ENCODE results near the gene MVP. TPM values are rescaled to one million over a fixed set of nuclear protein-coding genes. Genes with fewer than 3 reads are reported as not detected.
A peak's percentile ranks its signal among the peaks of the same experiment; 100 is the strongest.

MVP gene
- total RNA-seq, 1 donor from 2014 or later = 150 TPM

DNA sequence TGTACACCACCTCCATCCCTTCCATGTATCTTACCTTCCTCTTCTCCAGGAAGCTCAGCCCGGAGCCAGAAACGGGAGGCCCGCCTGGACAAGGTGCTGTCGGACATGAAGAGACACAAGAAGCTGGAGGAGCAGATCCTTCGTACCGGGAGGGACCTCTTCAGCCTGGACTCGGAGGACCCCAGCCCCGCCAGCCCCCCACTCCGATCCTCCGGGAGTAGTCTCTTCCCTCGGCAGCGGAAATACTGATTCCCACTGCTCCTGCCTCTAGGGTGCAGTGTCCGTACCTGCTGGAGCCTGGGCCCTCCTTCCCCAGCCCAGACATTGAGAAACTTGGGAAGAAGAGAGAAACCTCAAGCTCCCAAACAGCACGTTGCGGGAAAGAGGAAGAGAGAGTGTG is 756 bp upstream of the MVP start:
- peak overlapping the region; percentile 96 for H3K27ac Mint-ChIP-seq (ENCODE audit: unreplicated experiment)
- H3K4me1 Mint-ChIP-seq (ENCODE audit: unreplicated experiment) = peaks cover 77% of the 10 kb centered on the region

DNA sequence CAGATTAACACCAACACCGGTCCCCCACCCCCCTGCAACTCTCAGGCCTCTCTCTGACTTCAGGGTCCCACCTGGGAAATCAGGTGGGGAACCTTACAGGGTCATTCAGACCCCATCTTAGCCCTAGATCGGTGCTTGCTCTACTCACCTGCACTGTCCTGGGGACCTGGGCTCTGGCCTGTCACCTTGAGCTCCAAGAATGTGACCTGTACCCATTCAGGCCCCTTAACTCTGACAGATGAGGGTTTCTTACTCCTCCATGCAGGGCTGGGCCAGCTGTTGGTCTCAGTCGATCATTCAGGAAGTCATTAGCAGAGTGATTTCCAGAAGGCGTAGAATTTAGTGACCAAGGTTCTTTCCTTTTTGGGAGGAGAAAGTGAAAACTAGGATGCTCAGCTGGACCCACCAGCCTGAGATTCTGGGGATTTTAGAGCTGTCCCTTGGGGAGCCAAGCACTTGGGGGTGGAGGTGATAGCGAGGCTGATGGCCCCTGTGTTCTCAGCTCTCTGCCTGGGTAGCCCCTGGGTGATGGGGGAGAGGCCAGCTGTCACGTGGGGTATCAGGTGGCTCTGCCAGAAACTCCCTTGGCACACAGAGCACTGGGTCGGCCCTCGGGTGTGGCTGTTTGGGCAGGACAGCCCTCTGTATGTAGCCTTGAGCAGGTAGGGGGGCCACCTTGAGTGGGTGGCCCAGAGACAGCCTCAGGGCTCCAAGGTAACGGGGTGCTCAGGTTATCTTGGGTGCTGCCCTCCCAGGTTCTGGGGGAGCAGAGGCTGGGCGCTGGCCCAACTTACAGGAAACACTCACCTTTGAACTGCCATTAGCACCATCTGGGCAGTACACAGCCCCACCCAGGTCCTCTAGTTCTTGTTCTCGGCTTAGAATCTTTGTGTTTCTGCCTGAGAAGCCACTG is 724 bp downstream of the MVP start:
- DNase-seq (ENCODE audit: extremely low spot score, unreplicated experiment) = no peak
- peak overlapping the region; percentile 96 for H3K27ac Mint-ChIP-seq (ENCODE audit: unreplicated experiment)
- H3K27me3 Mint-ChIP-seq (ENCODE audit: unreplicated experiment) = no peaks in the 10 kb centered on the region
- H3K9me3 Mint-ChIP-seq (ENCODE audit: unreplicated experiment) = no peaks in the 10 kb centered on the region
- peaks cover 75% of the 10 kb centered on the region for H3K4me1 Mint-ChIP-seq (ENCODE audit: unreplicated experiment)
- TF ChIP-seq, protein P1, sequence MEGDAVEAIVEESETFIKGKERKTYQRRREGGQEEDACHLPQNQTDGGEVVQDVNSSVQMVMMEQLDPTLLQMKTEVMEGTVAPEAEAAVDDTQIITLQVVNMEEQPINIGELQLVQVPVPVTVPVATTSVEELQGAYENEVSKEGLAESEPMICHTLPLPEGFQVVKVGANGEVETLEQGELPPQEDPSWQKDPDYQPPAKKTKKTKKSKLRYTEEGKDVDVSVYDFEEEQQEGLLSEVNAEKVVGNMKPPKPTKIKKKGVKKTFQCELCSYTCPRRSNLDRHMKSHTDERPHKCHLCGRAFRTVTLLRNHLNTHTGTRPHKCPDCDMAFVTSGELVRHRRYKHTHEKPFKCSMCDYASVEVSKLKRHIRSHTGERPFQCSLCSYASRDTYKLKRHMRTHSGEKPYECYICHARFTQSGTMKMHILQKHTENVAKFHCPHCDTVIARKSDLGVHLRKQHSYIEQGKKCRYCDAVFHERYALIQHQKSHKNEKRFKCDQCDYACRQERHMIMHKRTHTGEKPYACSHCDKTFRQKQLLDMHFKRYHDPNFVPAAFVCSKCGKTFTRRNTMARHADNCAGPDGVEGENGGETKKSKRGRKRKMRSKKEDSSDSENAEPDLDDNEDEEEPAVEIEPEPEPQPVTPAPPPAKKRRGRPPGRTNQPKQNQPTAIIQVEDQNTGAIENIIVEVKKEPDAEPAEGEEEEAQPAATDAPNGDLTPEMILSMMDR (IDR thresholded peaks at IDR 0.05) = no peak
- peak overlapping the region; percentile 88 for H3K4me3 Mint-ChIP-seq (ENCODE audit: unreplicated experiment)
- peaks cover 13% of the 10 kb centered on the region for H3K36me3 Mint-ChIP-seq (ENCODE audit: unreplicated experiment)

More for the DNA sequence above, 756 bp upstream of the MVP start:
- Mint-ChIP-seq H3K36me3 (ENCODE audit: unreplicated experiment) (peaks cover 13% of the 10 kb centered on the region), H3K4me3 (ENCODE audit: unreplicated experiment) (peak overlapping the region; percentile 88), H3K9me3 (ENCODE audit: unreplicated experiment) (no peaks in the 10 kb centered on the region), H3K27me3 (ENCODE audit: unreplicated experiment) (no peaks in the 10 kb centered on the region)
- no peak for DNase-seq (ENCODE audit: extremely low spot score, unreplicated experiment)
- TF ChIP-seq, protein P1 (IDR thresholded peaks at IDR 0.05) = no peak

DNA sequence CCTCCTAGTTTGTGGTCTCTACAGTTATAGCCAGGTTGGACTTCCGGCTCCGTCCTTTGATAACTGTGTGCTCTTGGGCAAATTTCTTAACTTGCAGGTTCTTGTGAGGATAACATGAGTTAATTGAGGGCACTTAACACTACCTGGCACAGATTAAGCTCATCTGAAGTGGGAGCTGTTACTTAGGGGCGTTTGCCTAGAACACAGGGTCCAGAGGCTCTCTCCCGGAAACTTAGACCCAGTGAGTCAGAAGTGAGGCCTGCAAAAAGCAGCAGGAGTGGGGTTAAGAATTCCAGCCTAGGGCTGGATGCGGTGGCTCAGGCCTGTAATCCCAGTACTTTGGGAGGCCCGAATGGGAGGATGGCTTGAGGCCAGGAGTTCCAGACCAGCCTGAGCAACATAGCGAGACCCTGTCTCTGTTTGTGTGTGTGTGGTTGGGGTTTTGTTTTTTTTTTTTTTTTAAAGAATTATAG is 1.4 kb downstream of the MVP start:
- Mint-ChIP-seq H3K4me3 (ENCODE audit: unreplicated experiment) (peak overlapping the region; percentile 88), H3K27ac (ENCODE audit: unreplicated experiment) (peak overlapping the region; percentile 96), H3K27me3 (ENCODE audit: unreplicated experiment) (no peaks in the 10 kb centered on the region), H3K9me3 (ENCODE audit: unreplicated experiment) (no peaks in the 10 kb centered on the region), H3K36me3 (ENCODE audit: unreplicated experiment) (peaks cover 13% of the 10 kb centered on the region), H3K4me1 (ENCODE audit: unreplicated experiment) (peaks cover 74% of the 10 kb centered on the region)
- DNase-seq (ENCODE audit: extremely low spot score, unreplicated experiment) = no peak
- TF ChIP-seq, protein P1 (IDR thresholded peaks at IDR 0.05) = no peak

DNA sequence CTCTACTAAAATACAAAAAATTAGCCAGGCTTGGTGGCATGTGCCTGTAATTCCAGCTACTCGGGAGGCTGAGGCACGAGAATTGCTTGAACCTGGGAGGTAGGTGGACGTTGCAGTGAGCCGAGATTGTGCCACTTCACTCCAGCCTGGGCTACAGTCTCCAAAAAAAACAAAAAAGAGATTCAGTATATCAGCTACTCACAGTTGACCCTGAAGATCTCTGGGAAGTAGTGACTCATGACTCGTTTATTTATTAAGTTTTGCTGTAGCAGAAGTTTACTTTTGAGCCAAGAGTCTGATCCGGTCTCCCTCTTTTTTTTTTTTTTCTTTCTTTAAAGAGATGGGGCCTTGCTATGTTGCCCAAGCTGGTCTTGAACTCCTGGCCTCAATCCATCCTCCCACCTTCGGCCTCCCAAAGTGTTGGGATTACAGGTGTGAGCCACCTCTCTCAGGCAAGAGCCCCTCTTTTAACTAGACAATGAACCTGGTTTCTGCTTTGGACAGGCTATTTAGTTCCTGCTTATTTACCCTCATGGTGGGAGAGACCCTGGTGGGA is 4.4 kb downstream of the MVP start:
- Mint-ChIP-seq H3K27me3 (ENCODE audit: unreplicated experiment) (no peaks in the 10 kb centered on the region), H3K4me1 (ENCODE audit: unreplicated experiment) (peaks cover 53% of the 10 kb centered on the region), H3K27ac (ENCODE audit: unreplicated experiment) (peak overlapping the region; percentile 89), H3K4me3 (ENCODE audit: unreplicated experiment) (peak overlapping the region; percentile 39), H3K36me3 (ENCODE audit: unreplicated experiment) (peaks cover under 1% of the 10 kb centered on the region), H3K9me3 (ENCODE audit: unreplicated experiment) (no peaks in the 10 kb centered on the region)
- TF ChIP-seq, protein P1 (IDR thresholded peaks at IDR 0.05) = no peak
- DNase-seq (ENCODE audit: extremely low spot score, unreplicated experiment) = no peak

Measured in osteocyte (in vitro differentiated cells).